GDM1 (cell line): ENCODE results near the gene METRNL.

ENCODE experiments used
- DNase-seq: peaks from one replicate; lab custom pipeline; 2025; lab: John Stamatoyannopoulos, UW

The METRNL gene

DNA sequence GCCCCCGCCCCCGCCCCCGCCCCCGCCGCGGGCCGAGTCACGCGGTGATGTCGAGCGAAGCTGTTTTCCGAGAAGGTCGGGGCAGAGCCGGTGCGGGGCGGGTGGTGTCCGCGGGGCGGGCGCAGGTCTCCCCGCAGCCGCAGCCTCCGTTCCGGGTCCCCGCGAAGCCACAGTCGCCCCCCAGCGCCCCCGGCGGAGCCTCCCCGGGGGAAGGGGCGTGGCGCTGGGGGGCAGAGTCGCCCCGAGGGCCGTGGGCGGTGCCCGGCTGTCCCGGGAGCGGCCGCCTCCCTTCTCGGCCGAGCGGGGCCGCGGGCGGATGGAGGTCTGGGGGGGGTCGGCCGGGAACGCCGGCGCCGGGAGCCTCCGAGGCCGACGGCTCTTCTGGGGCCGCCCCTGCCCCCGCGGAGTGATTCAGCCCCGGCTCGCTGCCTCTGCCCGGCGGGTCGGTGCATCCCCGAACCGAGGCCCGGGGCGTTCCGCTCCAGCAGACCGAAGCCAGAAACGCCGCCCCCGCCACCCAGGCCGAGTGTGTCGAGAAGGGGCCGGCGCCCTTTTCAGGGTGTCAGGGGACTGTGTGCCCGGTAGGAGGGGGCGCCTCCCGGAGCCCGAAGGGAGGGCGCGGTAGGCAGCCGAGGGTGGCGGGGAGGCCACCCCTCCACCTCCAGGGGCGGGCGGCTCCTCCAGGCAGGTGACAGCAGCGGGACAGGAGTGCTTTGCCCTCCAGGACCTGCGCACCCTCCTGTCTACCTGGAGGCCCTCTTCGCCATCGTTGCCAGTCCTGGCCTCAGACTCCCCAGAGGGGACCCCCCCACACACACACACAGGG, 1.7 kb downstream of the METRNL start:
- no peak for DNase-seq

DNA sequence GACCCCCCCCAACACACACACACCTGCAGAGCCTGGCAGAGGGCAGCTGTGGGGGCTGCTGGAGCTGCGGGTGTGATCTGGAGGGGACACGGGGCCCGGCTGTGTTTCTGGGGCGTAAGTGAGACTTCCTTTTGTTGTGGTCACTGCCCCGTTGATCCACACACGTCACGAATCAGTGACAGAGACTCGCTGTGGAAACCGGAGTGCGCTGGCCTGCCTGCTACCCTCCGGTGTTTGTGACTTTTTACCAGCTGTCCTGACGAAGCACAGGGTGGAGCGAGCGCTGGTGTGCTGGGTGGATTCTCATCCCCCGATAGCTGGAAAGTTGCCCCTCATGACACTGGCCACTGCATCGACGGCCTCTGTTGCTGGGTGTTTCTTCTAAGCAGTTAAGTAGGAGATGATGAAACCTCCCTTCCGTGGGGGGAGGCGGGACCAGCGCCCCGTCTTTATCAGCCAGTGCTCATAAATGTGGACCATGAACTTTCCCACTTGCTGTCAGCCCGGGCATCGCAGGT, 2.3 kb downstream of the METRNL start:
- no peak for DNase-seq

DNA sequence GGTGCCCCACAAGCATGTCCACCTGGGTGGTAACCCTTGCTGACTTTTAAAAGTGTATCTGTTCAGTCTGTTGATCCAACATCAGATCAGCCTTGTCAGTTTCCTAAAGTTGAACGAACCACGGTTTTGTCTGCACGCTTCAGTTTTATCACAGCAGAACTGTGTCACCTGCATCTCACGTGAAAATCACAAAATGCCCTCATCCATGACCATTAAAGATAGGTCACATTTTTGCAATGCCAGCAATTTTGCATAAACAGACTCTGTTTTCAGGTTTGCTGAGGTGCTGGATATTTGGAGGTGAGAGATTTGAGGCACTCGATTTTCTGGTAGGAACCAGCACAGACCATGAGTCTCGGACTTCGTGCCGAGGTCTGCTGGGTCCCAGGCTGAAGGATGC, 3.0 kb downstream of the METRNL start:
- DNase-seq: no peak

- no peak for DNase-seq
These were observed 3.5 kb downstream of the METRNL start for GRCh38 chr17:83082909-83083367.

- DNase-seq: peak; percentile 37
These were observed 4.2 kb downstream of the METRNL start for GRCh38 chr17:83083368-83084201.

GRCh38 chr17:83084214-83084613, 4.8 kb downstream of the METRNL start:
- DNase-seq: no peak

GRCh38 chr17:83084621-83085056, 5.2 kb downstream of the METRNL start:
- no peak for DNase-seq

DNA sequence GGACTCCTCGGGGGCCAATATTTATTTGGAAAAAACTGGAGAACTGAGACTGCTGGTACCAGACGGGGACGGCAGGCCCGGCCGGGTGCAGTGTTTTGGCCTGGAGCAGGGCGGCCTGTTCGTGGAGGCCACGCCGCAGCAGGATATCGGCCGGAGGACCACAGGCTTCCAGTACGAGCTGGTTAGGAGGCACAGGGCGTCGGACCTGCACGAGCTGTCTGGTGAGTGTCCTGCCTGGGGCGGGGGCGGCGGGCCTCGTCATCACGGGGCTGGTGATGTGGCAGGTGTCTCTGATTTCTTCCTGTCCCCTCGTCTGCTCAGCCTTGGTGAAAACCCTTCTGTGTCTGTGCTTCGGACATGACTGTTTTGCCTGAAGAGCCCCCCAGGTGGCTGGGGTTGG, 5.7 kb downstream of the METRNL start:
- no peak for DNase-seq

DNA sequence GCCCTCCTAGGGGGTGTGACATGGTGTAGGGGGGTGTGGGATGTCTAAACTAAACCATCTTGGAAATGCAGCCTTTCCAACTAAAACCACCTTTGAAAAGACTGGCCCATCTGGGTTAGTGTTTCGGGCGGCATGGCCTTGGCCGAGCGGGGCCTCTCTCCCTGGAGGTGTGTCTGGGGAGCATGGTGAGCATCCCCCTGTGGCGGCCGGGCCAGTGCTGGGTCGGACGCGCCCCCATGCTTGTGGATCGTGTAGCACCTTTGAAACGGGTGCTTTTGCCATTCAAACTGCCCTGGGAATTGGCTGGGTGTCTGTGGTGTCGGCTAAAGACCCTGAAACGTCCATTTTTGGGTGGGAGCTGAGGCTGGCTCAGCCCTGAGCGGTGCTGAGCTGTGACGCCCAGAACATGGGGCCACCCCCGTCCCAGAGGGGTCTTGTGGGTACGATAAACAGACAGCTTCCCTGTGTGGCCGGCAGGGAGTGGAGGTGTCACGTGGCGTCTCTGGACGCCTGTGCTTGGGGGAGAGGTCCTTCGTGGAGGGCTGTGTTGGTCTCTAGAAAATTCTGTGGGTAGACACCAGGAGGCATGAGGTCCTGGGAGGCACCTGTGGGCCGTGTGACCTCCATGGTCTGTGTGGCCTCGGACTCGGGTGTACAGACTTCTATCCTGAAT, 6.3 kb downstream of the METRNL start:
- no peak for DNase-seq

DNA sequence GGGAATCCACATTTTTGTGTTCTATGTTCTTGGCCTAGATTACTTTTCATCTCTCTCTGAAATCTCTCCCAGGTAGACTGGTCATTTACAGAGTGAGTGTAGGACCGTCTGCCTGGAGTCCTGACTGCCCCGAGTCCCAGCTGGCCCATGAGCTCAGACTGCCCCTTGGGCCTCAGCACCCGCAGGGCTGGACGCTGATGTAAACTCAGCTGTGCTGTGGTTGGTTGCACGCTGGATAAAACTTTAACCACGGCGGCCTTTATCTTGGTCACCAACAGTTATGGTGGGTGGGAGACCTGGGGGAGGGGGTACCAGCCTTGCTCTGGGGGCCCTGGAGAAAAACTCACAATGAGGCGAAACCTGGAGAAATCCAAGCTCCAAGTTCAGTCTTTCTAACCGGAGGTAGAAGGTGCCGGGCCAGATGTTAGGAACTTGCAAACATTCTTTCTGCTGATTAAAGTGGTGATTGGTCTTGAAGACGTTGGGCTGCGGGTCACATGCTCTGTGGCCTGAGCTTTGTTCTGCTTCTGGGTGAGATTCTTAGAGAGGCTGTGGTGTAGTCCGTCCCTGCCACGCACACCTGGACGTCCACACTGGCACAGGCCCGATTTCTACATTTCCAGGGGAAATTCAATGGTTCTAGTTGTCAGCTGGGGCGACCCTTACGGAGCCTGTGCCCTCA, 6.9 kb downstream of the METRNL start:
- no peak for DNase-seq

DNA sequence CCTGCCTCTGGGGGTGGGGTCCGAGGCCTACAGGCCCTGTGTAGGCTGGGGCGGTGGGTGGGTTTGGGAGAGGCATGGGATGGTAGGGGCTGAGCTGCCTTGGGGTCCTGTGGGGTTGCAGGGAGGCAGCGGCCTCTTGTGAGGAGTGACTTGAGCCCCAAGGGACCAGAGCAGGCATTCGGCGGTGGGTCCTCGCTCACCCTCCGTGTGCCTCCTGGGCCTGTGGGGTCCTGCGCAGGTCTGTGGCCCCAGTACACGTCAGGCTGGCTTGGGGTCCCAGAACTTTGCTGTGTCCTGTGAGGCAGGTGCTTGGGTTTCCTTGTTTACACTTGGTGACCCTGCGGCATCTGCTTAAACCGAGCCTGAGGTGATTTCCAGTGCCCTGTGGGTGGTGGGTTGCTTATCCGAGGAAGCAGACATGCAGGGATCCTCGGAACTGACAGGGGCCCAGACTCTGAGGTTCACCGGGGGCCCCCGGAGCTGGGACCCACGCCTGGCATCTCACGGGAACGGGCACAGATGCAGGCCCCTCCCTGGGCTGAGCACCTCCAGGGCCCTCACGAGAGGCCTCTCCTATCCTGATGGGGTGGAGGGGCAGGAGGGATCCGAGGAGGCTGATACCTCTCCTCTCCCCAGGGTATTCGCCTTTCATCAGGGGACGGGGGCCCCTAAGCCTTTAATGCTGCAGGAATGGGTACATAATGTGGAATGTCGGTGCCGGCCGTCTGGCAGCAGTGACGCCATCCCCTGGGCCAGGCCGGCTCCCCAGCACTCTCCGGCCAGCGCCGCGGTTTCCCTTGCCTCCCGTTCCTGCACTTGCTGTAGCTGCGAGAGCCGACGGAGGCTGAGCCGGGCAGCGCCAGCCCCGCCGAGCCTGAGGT, 7.7 kb downstream of the METRNL start:
- no peak for DNase-seq

DNA sequence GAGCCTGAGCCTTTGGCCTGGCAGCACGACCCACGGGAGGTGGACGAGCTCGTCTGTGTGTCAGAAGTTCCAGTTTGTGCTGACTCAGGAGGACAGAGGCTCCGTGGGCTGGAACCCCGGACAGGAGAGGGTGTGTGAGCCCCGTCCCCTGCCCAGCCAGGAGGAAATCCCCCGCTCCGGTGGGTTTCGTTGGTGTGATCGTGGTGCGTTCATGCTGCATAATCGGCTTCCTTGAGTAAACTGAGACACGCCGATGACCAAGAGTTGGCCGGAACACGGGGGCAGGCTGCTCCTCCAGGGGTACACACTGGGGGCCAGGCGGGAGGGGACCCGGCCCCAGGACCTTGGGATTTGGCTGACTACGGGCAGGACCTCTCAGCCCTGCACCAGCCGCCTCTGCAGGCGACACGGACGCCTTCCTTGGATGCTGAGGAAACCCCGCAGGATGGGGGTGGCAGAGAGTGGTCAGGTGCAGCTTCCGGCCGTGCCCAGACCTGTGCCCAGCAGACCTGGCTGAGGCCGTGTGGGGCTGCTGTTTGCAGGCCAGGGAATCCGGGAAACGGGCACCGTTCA, 8.5 kb downstream of the METRNL start:
- no peak for DNase-seq

DNA sequence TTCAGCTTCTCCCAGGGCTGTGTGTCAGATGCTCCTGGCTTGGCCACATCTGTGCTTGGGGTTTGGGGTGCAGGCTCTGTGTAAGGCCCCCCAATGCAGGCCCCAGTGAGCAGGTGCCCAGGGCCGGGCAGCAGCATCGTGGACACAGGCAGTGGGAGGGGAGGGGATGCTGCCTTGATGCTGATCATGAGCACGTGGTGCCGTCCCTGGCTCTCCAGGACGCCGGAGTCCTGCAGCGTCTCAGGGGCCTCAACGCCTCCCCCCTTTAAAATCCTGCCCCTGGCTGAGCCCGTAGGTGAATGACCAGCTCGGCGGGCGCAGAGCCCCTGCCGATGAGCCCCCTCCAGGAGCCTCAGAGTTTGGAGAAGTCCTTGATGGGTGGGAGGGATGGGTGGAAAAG, 9.0 kb downstream of the METRNL start:
- DNase-seq: no peak

DNA sequence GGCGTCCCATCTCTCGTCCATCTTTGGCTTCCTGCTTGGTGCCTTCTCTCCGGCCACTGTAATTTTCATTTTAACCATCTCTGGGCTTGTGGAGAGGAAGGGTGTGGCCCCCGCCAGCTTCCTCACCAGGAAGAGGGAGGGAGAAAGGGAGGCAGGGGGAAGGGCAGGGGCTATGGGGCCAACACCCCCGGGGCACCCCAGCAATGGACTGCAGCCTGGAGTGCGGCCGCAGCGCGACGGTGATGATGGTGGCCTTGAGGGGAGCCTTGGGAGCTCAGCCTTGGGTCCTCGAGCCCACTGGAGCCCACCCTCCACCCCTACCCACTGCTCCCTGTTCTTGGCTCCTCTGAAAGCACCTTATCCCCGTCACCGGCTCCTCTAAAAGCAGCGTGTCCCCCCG, 9.5 kb downstream of the METRNL start:
- no peak for DNase-seq

DNA sequence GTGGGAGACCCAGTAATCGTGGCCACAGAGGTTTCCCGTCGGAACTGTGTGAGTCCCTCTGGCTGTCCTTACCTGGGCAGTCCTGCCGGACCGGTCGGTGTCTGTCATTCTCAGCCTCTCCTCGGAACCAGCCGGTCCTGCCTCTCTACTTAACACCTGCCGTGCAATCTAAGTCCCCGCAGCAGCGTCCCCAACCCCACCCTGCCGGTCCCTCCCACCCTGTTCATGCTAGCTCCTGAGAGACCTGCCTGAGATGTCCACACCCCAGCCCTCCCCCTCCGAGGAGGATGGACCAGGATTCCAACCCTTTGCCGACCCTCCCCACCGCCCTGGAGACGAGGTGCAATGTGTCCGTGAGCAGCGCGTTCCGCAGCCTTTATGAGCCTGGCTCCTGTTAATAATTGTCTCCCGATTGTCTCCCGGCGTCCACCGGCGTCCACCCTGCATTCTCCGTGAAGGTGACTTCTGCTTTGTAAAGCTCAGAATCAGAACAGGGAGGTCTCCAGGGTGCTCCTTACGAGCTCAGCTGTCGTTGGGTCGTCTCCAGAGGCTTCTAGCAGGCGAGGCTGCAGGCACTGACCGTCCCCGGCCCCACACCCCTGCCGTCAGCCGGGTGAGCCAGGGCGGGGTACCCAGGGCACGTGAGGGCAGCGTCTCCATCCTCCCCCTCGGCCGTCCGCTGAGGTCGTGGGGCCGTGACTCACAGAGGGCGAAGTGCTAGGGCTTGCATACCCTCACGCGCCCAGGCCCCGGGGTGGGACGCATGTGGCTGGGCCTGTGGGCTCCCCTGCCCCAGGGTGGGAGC, 10.1 kb downstream of the METRNL start:
- DNase-seq: no peak

- no peak for DNase-seq
These were observed 11.2 kb downstream of the METRNL start for GRCh38 chr17:83090444-83091256.

- DNase-seq: no peak
These were observed 12.1 kb downstream of the METRNL start for GRCh38 chr17:83091257-83092141.

DNA sequence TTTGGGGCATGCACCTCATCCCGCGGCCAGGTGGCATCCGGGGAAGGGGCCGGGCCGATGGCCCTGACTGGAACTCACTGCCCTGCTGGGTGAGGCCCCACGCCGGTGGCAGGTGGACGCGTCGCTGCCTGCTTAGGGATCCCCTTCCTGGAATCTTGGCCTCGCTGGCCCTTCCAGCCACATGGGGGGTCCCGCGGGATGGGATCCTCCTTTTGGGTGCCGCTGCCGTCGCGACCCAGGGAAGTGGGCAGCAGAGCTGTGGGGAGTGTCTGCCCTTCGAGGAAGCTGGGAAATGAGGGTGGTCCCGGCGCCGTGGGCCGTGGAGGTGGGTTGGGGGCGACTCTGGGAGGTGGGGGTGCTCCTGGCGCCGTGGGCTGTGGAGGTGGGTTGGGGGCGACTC, 12.8 kb downstream of the METRNL start:
- DNase-seq: no peak
